GM21529 (cell line): ENCODE results near the gene IDH3A.

ENCODE experiments used
- ATAC-seq: cut with Tn5 transposase; IDR thresholded peaks from one replicate; pipeline ENCODE4 v1.9.1; 2021; ENCODE audit not compliant: unreplicated experiment

The IDH3A gene

DNA sequence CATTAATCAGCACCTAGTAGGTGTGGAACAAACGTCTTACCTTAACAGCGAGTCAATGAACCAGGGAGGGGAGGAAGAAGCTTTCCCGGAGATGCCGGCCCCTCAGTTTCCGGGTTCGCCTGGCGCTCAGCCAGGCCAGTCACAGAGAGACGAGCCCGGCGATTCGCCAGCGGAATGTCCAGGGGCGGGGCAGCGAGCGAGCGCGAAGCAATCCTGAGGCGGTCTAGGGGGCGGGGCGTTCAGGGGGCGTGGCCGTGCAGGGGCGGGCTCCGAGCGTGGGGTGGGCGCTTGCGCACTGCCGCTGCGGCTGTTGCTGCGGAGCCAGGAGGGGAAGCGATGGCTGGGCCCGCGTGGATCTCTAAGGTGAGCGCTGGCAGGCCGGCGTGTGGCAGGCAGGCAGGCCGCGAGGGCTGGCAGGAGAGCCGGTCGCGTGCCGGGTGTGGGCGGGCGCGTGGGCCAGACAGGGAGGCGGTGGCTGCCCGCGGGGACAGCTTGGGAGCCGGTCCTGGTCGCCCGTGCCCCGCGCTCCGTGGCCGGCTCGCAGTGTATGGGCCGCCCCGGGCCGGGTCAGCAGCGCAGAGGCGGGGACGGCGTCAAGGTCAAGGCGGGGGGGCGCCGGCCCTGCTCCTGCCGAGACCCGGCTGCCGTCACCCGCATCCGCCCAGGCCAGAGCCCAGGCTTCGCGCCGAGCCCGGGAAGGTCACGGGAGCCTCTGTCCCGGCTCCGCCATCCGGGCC is at the start of gene IDH3A:
TSS of gene IDH3A (plus strand) at position 295 of the 737 bp plus-strand sequence. CDS start at position 337, 42 bp downstream.
- peak; percentile 76 for ATAC-seq

DNA sequence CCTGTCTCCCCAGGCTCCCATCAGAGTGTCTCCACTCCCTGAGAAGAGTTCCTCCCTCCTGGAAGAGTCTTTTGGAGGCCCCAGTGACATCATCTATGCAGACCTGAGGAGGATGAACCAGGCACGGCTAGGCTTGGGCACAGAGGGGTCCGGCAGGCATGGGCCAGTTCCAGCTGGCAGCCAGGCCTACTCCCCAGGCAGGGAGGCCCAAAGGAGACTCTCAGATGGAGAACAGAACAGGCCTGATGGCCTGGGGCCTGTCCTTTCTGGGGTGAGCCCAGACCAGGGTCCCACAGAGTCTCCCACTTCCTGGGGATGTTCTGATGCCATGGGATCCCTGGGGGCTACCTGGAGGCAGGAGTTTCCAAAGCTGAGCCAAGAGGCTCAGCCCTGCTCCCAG is 48.3 kb upstream of the IDH3A start:
- no peak for ATAC-seq

DNA sequence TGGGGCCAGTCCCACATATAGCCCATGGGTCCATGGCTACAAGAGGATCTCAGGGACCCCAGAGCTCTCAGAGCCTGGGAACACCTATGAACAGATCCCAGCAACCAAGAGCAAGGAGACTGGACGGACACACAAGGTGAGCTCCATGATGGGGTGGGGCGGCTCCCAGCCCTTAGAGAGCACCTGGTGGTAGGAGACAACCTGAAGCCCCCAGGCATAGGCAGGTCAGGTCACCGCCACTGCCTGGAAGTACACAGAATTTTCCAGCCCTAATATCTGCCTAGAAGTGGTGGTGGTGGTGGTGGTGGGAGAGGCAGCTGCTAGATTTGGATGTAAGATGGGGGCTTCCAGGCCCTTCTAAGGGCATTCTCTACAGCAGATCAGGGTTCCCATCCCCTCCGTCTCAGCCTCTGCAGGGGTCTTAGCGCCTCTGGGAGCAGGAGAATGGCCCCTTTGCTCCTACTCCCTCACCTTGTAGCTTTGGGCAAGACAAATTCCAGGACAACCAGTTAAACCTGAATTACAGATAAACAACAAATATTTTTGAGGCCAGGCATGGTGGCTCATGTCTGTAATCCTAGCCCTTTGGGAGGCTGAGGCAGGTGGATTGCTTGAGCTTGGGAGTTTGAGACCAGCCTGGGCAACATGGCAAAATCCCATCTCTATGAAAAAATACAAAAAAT is 47.6 kb upstream of the IDH3A start:
- no peak for ATAC-seq

DNA sequence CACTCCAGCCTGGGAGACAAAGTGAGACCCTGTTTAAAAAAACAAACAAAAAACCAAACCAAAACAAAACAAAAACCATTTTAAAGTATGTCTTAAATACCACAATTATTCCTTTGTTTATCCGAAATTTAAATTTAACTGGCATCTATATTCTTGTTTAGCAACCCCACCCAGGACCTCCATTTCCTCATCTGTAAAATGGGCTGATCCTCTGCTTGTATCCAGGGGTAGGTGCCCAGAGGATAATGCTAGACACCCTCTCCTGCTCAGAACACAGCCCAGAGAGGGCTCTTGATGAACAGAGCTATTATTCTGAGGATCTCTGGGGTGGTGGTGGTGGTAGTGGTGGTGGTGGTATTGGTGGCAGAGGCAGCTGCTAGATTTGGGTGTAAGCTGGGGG is 47.0 kb upstream of the IDH3A start:
- no peak for ATAC-seq

DNA sequence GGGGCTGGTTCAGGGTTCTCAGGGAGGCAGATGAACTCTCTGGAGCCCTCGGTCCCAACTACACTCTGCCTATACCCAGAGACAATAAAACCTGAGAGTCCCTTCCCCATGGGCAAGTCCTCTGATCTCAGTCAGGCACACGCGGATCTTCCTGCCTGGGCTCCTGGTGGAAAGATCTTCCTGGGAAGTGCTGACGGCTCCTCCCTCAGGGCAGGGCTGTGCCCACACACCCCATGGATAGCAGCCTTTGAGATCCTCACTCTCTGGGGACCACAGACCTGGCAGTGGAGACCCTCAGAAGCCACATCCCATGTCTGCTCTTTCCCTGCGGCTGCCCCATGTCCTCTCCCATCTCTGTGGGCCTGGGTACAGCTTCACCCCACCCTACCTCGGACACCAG is 46.4 kb upstream of the IDH3A start:
- ATAC-seq: no peak

DNA sequence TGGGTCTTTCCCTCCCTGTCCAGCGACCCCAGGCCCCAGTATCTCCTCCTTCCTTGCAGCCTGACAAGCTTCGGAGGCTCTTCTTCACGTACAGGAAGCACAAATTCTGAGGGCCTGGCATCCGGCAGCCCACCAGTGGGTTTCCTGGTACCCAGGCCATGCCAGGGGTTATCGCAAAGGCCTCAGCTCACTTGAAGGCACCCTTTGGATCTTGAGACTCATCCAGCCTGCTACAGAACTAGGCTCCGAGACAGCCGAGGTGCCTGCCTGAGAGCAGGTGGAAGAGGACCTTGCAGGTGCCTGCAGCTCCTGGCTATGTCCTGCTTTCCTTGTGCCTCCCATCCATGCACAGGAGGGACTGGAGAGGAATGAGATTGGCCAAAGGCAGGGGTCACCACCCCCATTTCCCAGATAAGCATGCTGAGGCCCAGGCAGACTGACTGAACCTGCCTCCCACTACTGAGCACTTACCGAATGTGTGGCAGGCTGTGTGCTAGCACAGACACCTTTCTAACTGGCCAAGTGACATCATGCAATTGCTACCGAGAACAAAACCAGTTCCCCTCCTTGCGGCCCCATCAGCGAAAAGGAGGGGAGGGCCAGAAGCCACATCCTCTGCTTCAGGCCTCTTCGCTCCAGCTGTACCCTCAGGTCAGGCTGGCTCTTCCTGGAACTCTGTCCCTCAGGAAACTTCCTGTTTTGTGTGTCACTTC is 45.6 kb upstream of the IDH3A start:
- peak; percentile 86 for ATAC-seq

DNA sequence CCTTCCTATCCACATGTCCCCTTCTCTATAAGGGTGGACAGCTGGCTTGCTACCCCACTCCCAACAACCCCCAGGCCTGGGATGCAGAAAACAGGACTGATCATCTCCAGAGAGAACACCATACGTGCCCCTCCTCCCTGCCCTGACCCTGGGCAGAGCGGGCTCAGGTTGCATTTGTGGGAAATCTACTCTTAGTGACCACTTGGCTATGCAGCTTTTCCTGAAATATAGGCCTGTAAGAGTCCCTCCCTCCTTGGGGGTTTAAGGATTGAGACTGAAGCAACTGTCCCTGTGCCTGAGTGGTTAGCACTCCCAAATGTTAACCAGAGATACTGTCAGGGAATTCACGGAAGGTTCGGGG is 45.1 kb upstream of the IDH3A start:
- no peak for ATAC-seq

DNA sequence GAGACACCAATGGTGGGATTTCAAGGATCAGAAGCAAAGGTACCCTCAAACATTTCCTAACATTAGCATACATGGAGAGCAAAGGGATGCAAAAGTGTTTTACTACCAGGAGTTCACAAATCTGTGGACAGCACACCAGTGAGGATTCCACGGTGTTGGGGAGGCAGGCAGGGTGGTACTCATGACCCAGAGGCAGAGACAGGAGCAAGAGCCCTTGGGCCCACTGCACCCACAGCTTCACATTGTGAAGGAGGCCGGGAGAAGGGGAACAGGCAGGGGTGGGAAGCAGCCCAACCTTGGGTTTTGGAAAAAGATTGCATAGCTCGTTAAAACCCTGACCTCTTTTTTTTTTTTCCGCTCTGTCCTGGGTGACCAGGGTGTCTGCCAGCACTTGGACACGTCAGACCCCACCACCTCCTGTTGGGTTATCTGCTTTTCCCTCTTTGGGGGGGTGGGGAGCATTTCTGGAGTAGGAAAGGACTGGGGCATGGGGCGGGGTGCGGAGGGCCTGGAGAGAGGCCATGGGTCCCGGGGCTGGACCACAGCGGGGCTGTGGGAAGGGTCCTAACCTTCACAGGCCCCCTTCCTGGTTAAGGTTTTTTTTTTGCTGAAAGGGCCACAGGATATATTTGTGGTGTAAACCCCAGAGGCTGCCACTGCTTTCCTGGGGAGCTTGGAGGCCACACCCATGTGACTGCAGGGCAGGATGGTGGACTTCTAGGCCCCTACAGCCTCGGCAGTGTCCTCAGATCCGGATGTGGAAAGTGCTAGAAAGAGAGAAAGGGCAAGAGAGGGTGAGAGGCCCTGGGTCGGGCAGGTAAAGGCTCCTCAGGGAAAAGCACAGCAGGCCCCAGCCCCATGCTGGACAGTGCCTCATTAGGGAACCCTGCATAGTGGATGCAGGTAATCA is 44.3 kb upstream of the IDH3A start:
- no peak for ATAC-seq

DNA sequence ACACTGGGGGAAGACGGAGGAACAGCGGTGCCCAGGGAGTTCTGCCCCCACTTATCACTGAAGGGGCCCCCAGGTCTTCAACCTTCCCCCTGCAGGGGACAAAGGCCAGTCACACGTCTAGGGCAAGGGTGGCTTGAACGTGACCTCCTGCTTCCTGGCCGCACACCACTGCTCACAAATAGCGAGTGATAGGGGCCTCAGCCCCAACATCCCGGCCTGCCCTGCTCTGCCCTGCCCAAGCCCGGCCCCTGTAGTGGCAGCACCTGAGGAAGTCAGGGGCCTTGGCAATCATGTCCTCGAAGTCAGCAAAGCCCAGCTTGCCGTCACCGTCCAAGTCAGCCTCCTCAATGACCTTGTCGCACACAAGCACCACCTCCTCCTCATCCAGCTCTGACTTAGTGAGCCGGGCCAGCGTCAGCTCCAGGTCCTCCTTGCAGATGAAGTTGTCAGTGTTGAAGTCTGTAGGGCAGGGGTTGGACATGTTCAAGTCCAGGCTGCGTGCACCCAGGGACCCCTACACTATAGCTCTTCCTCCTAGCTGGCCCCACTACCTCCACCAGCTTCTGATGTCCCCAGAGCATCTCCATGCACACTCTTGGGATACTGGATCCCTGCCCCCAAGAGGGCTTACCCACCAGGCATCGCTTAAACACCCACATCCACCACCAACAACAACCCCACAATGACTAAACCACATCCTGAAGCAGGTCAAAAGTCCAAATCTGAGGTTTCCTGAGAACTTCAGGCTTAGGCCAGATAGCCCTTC is 43.5 kb upstream of the IDH3A start:
- no peak for ATAC-seq

DNA sequence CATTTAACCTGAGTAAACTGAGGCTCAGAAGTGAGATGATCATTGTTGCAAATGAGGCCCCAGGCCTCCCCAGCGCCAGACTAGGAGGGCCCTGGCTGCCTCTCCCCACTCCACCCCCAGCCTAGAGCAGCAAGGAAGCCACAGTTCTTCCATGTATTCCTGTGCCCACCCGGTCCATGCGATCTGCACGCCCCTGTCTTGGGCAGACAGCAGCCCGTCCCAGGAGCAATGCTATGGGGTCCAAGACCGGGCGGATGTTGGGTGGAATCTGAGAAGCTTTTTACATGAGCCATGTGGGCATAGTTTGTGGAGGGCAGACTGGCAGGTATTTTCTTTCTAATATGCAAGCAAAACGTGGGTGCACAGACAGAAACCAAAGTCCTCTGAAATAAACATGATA is 41.7 kb upstream of the IDH3A start:
- no peak for ATAC-seq

DNA sequence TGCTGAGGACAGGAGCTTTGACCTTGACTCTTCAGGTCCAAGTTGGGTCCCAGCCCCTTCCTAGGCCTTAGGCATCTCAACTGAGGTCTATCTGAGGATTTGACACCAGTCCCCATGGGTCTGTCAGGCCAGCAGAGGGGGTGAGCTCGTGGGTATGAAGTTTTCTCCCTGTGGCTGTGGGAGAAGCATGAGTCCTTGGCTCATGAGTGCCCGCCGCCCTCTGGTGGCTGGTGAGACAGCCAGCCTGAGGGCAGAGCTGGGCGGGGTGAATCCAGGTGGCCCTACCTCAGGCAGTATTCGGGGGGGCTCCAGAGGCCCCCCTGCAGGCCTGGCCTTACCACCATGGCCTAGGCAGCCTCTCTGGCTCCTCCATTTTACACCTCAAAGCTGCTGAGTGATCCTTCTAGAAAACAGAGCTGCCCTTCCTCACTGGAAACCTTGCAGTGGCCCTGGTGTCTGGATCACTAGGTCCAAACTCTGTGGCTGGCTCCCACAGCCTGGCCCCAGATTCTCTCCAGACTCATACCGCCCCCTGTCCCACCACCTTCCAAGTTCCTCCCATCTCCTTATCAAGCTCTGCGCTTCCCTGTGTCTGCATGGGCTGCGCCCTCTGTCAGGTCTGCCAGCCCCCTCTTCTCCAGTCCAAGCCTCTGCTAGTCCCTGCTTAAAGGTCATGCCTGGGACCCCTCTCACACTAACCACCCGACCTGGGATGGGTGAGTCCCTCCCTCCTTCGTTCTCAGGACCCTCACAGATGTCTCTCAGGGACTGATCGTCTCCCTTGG is 40.7 kb upstream of the IDH3A start:
- ATAC-seq: peak; percentile 44

DNA sequence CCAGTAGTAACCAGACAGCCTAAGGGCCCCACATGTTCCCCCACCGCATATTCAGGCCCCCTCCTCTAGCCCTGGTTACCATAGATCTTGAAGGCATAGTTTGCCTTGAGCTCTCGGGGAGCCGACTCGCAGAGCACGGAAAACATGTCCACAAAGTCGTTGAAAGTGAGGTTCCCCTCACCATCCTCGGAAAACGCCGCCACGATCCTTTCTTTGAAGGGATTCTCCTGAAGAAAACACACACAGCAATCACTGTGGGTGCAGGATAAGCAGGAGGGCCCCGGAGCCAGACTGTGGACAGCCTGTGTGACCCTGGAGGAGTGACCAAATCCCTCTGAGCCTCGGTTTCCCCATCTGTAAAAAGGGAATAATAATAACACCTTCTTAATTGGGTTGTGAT is 40.0 kb upstream of the IDH3A start:
- no peak for ATAC-seq

DNA sequence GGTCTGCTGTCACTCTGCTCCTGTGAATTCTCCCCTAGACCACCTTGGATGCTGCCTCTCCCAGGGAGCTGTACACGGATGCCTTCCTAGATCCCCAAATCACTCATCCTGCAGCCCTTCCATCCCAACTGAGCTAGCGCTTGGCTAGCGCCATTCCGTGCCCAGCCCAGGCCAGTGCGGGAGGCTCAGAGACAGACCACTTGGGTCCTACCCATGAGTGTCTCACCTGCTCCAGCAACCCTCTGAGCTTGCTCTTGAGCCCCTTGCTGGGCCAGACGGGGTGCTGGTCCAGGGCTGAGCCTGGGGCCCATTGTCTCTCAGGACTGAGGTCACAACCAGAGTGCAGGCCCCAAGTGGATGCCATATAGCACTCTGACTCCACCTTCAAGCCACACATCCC is 39.1 kb upstream of the IDH3A start:
- ATAC-seq: no peak

DNA sequence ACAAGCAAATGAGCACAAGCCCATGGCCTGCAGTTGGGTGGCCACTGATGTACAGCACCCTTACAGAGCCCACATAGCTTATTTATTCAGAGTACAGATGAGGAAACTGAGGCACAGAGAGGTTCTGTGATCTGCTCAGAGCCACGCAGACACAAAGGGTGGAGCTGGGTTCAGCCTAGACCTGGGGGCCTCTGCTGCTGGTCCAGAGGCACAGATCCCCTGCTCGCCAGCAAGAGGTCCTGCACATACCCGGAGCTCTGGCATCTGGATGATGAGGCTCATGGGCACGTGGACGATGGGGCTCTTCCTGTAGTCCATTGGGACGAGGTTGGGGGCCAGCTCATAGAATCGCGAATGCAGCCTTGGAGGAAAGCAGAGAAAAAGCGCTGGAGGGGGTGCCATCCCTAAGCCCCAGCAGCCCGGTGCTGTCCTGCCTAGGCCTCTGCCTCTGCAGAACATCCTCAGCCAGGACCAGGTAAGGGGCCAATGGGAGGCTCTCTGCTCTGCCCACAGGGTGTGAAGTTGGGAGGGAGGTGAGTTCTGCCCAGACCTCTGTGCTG is 38.2 kb upstream of the IDH3A start:
- no peak for ATAC-seq

DNA sequence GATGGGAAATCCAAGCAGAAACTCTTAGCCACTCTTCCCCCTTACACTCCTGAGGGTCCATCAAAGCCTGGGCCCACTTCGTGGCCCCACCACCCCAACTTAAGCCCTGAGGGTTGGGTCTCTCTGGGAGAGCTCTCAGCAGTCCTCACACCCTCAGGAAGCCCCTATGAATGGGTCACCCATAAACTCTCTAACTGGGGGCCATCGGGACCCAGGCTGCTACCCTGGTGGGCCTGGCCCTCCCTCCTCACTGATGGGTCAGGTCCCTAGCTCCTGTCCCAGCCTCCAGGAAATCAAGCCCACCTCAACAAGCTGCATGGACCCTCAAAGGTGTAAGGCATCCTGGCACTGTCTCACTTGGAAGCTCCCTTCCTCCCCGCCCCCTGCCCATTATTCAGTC is 37.4 kb upstream of the IDH3A start:
- ATAC-seq: no peak

DNA sequence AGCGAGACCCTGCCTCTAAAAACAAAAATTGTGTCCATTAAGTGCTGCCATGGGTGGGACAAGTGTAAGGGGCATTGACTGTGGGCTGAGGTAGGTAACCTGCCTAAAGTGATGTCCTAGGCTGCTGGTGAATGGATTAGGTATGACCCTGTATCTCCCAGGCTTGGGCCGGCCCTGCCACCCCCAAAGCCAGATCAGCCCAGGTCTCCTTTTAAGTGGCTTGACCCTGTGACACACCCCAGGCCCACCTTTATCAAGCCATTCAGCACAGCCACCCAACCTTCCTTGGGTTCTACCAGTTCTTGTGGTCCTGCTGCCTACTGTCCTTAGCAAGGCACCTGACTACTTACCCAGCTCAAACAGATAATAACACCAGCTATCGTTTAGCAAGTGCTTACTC is 36.6 kb upstream of the IDH3A start:
- no peak for ATAC-seq

DNA sequence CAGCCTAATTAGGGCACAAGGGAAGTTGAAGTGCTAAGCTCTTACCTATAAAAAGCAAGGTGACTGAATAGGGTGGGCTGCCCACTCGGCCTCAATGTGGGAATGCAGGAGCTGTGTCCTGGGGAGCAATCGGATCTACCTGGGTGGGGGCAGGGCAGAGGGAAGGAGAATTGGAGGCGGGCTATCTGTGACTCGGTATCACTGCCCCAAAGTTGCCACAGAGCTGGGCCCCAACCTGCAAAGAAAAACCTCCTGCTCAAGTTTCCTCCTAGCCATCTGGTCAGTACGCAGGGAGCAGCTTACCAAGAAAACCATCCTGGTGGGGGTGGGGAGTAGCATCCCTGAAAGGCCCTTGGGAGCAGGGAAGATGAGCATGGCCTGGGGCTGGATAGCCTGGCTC is 28.6 kb upstream of the IDH3A start:
- no peak for ATAC-seq

DNA sequence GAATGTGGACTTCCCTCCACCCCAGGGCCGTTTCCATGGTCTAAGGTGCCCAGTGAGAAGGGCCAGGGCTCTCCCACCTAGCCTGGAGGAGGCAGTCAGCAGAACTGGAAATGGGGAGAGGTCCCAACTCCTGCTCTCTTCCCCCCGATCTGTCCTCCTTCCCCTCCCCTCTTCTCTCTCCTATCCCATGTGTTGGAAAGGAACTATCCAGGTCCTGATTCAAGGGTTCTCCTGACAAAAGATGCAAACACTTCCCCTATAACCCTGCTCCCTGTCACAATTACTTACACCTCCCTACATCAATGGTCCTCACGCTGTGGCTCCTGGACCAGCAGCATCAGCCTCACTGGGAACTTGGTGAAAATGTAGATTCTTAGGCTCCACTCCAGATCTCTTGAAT is 23.9 kb upstream of the IDH3A start:
- no peak for ATAC-seq

DNA sequence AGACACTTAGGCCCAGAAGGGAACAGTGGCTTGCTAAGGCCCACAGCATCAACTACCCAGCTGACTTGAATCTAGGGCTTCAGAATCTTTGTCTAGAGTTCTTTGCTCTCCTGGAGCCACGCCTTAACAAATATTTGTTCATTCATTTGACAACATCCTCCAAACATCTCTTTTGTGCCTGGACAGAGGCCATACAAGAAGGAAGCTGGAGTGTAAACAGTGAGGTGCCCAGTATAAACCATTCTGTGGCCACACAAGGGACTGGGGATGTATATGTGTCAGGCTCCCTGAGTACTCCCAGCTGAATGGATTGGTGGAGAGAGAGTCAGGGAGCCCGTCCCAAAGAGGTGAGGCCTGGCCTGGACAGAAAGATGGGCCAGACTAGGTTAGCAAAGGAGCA is 21.3 kb upstream of the IDH3A start:
- no peak for ATAC-seq
